GM18873 (cell line): ENCODE measurements around the gene ADCY7.

Experiments
- ATAC-seq: cut with Tn5 transposase; IDR thresholded peaks from one replicate; pipeline ENCODE4 v1.9.1; 2021; ENCODE audit warnings: mild to moderate bottlenecking, moderate library complexity, moderate number of reproducible peaks; ENCODE audit not compliant: unreplicated experiment, low FRiP score

ADCY7 gene

GRCh38 chr16:50247906-50248608, 18.3 kb upstream of the ADCY7 start:
- ATAC-seq, result no peak

- ATAC-seq, result no peak
Observed at GRCh38 chr16:50248845-50249244, 17.5 kb upstream of the ADCY7 start.

GRCh38 chr16:50251375-50252081, 14.8 kb upstream of the ADCY7 start:
- ATAC-seq, result no peak

- ATAC-seq, result no peak
Observed at GRCh38 chr16:50252082-50252611, 14.2 kb upstream of the ADCY7 start.

GRCh38 chr16:50252874-50253513, 13.4 kb upstream of the ADCY7 start:
- ATAC-seq, result no peak

GRCh38 chr16:50253514-50253910, 12.8 kb upstream of the ADCY7 start:
- ATAC-seq, result no peak

- no peak for ATAC-seq
Observed at GRCh38 chr16:50254072-50254471, 12.3 kb upstream of the ADCY7 start.

- no peak for ATAC-seq
Observed at GRCh38 chr16:50255538-50255937, 10.8 kb upstream of the ADCY7 start.

- no peak for ATAC-seq
Observed at GRCh38 chr16:50256604-50257003, 9.7 kb upstream of the ADCY7 start.

- no peak for ATAC-seq
Observed at GRCh38 chr16:50257876-50258275, 8.5 kb upstream of the ADCY7 start.

GRCh38 chr16:50259334-50260205, 6.8 kb upstream of the ADCY7 start:
- ATAC-seq, result no peak

- no peak for ATAC-seq
Observed at GRCh38 chr16:50260206-50261159, 5.9 kb upstream of the ADCY7 start.

- ATAC-seq, result no peak
Observed at GRCh38 chr16:50261160-50261706, 5.1 kb upstream of the ADCY7 start.

- ATAC-seq, result no peak
Observed at GRCh38 chr16:50261707-50262235, 4.6 kb upstream of the ADCY7 start.

- ATAC-seq, result no peak
Observed at GRCh38 chr16:50263060-50263909, 3.1 kb upstream of the ADCY7 start.

- ATAC-seq, result no peak
Observed at GRCh38 chr16:50263940-50264929, 2.1 kb upstream of the ADCY7 start.

- no peak for ATAC-seq
Observed at GRCh38 chr16:50265260-50265659, 1.1 kb upstream of the ADCY7 start.
